ENCODE measurements around the gene REM2. TPM values are rescaled to one million over a fixed set of nuclear protein-coding genes. Genes with fewer than 3 reads are reported as not detected.
A peak's percentile ranks its signal among the peaks of the same experiment; 100 is the strongest.

Gene REM2
- total RNA-seq, 4 donors from 2014 or later = 1.1 TPM; not detected in 3

GRCh38 chr14:22837750-22838538 is 45.1 kb upstream of the REM2 start:
- TF ChIP-seq POLR2A (IDR thresholded peaks at IDR 0.05) = peak in 1 of 2 donors; percentile 56
- no peak for TF ChIP-seq CTCF (IDR thresholded peaks at IDR 0.05 in 4 of 5, conservative IDR thresholded peaks at IDR 0.05 in 1 of 5)
- Histone ChIP-seq H3K36me3 (peaks cover 0 to 20% of the 10 kb centered on the region in 2 donors), H3K9me3 (no peaks in the 10 kb centered on the region), H3K27me3 (peaks cover 9 to 12% (median 9%) of the 10 kb centered on the region in 3 donors), H3K27ac (peak overlapping the region; percentile 75 to 84 (median 80)), H3K4me3 (peak overlapping the region; percentile 71 to 78 (median 72)), H3K4me1 (peaks cover 0 to 11% of the 10 kb centered on the region in 2 donors)
- ATAC-seq (peak; percentile 39 to 53), DNase-seq (peak; percentile 37 to 77)
- intact Hi-C loops (cut with DNase I; ENCODE audit: low total_unique reads) (loop anchor here (1.0 to 5.0 kb wide), 2 partner anchors 10 to 79 kb away; partner anchors contain the start of gene RBM23), in situ Hi-C loops (cut with MboI; ENCODE audit: low sequenced_read_pairs in 4 of 4) (no loop called here)

GRCh38 chr14:22838631-22839041 is 44.4 kb upstream of the REM2 start:
- Histone ChIP-seq H3K4me1 (peaks cover 0 to 11% of the 10 kb centered on the region in 2 donors), H3K9me3 (no peaks in the 10 kb centered on the region), H3K36me3 (peaks cover 0 to 13% of the 10 kb centered on the region in 2 donors), H3K27ac (peak overlapping the region; percentile 75 to 84 (median 80)), H3K27me3 (peaks cover 9 to 12% (median 9%) of the 10 kb centered on the region in 3 donors), H3K4me3 (peak overlapping the region; percentile 71 to 78 (median 72))
- intact Hi-C loops (cut with DNase I; ENCODE audit: low total_unique reads) (loop anchor here (1.0 to 5.0 kb wide), 2 partner anchors 10 to 79 kb away; partner anchors contain the start of gene RBM23), in situ Hi-C loops (cut with MboI; ENCODE audit: low sequenced_read_pairs in 4 of 4) (no loop called here)
- TF ChIP-seq POLR2A (IDR thresholded peaks at IDR 0.05) = no peak
- TF ChIP-seq CTCF (IDR thresholded peaks at IDR 0.05 in 4 of 5, conservative IDR thresholded peaks at IDR 0.05 in 1 of 5) = no peak
- peak in 1 of 2 donors; percentile 12 for ATAC-seq
- no peak for DNase-seq

- Histone ChIP-seq H3K4me1 (peaks cover 0 to 11% of the 10 kb centered on the region in 2 donors), H3K27ac (peak overlapping the region; percentile 75 to 84 (median 80)), H3K27me3 (peaks cover 9 to 12% (median 9%) of the 10 kb centered on the region in 3 donors), H3K36me3 (peaks cover 0 to 7% of the 10 kb centered on the region in 2 donors), H3K9me3 (no peaks in the 10 kb centered on the region), H3K4me3 (peak overlapping the region; percentile 71 to 78 (median 72))
- TF ChIP-seq POLR2A (IDR thresholded peaks at IDR 0.05) (no peak), CTCF (IDR thresholded peaks at IDR 0.05 in 4 of 5, conservative IDR thresholded peaks at IDR 0.05 in 1 of 5) (no peak)
- DNase-seq (peak in 1 of 2 donors; percentile 69), ATAC-seq (peak; percentile 8 to 19)
- in situ Hi-C loops (cut with MboI; ENCODE audit: low sequenced_read_pairs in 4 of 4) (no loop called here), intact Hi-C loops (cut with DNase I; ENCODE audit: low total_unique reads) (loop anchor here (5.0 kb wide), 1 partner anchor 78 kb away; the partner anchor contains the start of gene RBM23)
Measured at GRCh38 chr14:22839159-22839779, 43.8 kb upstream of the REM2 start.

- in situ Hi-C loops (cut with MboI; ENCODE audit: low sequenced_read_pairs in 4 of 4) (no loop called here), intact Hi-C loops (cut with DNase I; ENCODE audit: low total_unique reads) (no loop called here)
- Histone ChIP-seq H3K36me3 (peaks cover 0 to 5% of the 10 kb centered on the region in 2 donors), H3K27me3 (peaks cover 9 to 12% (median 9%) of the 10 kb centered on the region in 3 donors), H3K4me3 (no peak overlapping the region), H3K9me3 (no peaks in the 10 kb centered on the region), H3K4me1 (peaks cover 0 to 8% of the 10 kb centered on the region in 2 donors), H3K27ac (no peak overlapping the region)
- DNase-seq (no peak), ATAC-seq (no peak)
- TF ChIP-seq CTCF (IDR thresholded peaks at IDR 0.05 in 4 of 5, conservative IDR thresholded peaks at IDR 0.05 in 1 of 5) = no peak
- no peak for TF ChIP-seq POLR2A (IDR thresholded peaks at IDR 0.05)
Measured at GRCh38 chr14:22841311-22841710, 41.7 kb upstream of the REM2 start.
